HAP-1 (cell line): ENCODE results near the gene ECEL1.
"Not testable (repeated sequence)": the region's sequence is repeated elsewhere in the genome, so short reads cannot be mapped to it uniquely, and the experiment has no call there.

Experiments used
- DNase-seq, 2 experiments: peaks; one replicate each; pipeline ENCODE4 v3.0.0-alpha.2; 2016 to 2020; ENCODE audit warnings: low spot score in 2 of 2
- H3K27me3 ChIP-seq: fragments of 250-450 bp; sonication (Bioruptor Pico); 2 replicates; pipeline ENCODE4 v1.5.1; 2020; ENCODE audit warnings: low read depth, mild to moderate bottlenecking, moderate library complexity
- H3K36me3 ChIP-seq: fragments of 250-450 bp; sonication (Bioruptor Pico); replicated peaks from 2 replicates; pipeline ENCODE4 v1.5.1; 2020; ENCODE audit warnings: mild to moderate bottlenecking
- H3K4me1 ChIP-seq: fragments of 250-450 bp; sonication (Bioruptor Pico); 2 replicates; pipeline ENCODE4 v1.5.1; 2020; ENCODE audit warnings: mild to moderate bottlenecking
- H3K4me3 ChIP-seq: fragments of 250-450 bp; sonication (Bioruptor Pico); 2 replicates; pipeline ENCODE4 v1.5.1; 2020; ENCODE audit warnings: mild to moderate bottlenecking, moderate library complexity
- H3K9me3 ChIP-seq: fragments of 250-450 bp; sonication (Bioruptor Pico); 2 replicates; pipeline ENCODE4 v1.5.1; 2020; ENCODE audit warnings: mild to moderate bottlenecking, moderate library complexity
- in situ Hi-C: fragments of 300-500 bp; cut with MboI; formaldehyde crosslinking; loops from 3 replicates; pipeline ENCODE4 v1.14.3; 2020; ENCODE audit warnings: low sequenced_read_pairs, inconsistent platforms, mixed read lengths

The ECEL1 gene

GRCh38 chr2:232459419-232460035 lies 28.1 kb downstream of the ECEL1 start:
- peak in 1 of 2 experiments; percentile 6 for DNase-seq
- in situ Hi-C loops, result loop anchor here (10.0 kb wide), 1 partner anchor 55 kb away; no protein-coding TSS in a partner anchor
- no peaks in the 10 kb centered on the region for H3K4me1 ChIP-seq
- no peaks in the 10 kb centered on the region for H3K9me3 ChIP-seq
- peaks cover 11% of the 10 kb centered on the region for H3K27me3 ChIP-seq
- no peak overlapping the region for H3K4me3 ChIP-seq
- no peaks in the 10 kb centered on the region for H3K36me3 ChIP-seq

GRCh38 chr2:232458661-232459418 lies 28.8 kb downstream of the ECEL1 start:
- Histone ChIP-seq H3K36me3 (no peaks in the 10 kb centered on the region), H3K4me3 (no peak overlapping the region), H3K27me3 (peaks cover 11% of the 10 kb centered on the region), H3K9me3 (no peaks in the 10 kb centered on the region), H3K4me1 (no peaks in the 10 kb centered on the region)
- in situ Hi-C loops, result loop anchor here (10.0 kb wide), 1 partner anchor 56 kb away; no protein-coding TSS in a partner anchor
- DNase-seq, result peak in 1 of 2 experiments; percentile 3

GRCh38 chr2:232458051-232458660 lies 29.5 kb downstream of the ECEL1 start:
- Histone ChIP-seq H3K27me3 (peaks cover 8% of the 10 kb centered on the region), H3K4me3 (no peak overlapping the region), H3K4me1 (no peaks in the 10 kb centered on the region), H3K36me3 (no peaks in the 10 kb centered on the region), H3K9me3 (no peaks in the 10 kb centered on the region)
- peak in 1 of 2 experiments; percentile 3 for DNase-seq
- in situ Hi-C loops, result loop anchor here (10.0 kb wide), 1 partner anchor 57 kb away; no protein-coding TSS in a partner anchor

GRCh38 chr2:232457121-232458011 lies 30.3 kb downstream of the ECEL1 start:
- in situ Hi-C loops, result loop anchor here (10.0 kb wide), 1 partner anchor 57 kb away; no protein-coding TSS in a partner anchor
- DNase-seq, result no peak
- H3K4me3 ChIP-seq, result no peak overlapping the region
- no peaks in the 10 kb centered on the region for H3K36me3 ChIP-seq
- H3K27me3 ChIP-seq, result peaks cover 4% of the 10 kb centered on the region
- H3K9me3 ChIP-seq, result no peaks in the 10 kb centered on the region
- H3K4me1 ChIP-seq, result no peaks in the 10 kb centered on the region

GRCh38 chr2:232456296-232457120 lies 31.1 kb downstream of the ECEL1 start:
- Histone ChIP-seq H3K4me3 (no peak overlapping the region), H3K9me3 (no peaks in the 10 kb centered on the region), H3K4me1 (no peaks in the 10 kb centered on the region), H3K36me3 (no peaks in the 10 kb centered on the region), H3K27me3 (no peaks in the 10 kb centered on the region; the same call in 1 of the 2 replicates)
- DNase-seq, result no peak
- in situ Hi-C loops, result loop anchor here (10.0 kb wide), 1 partner anchor 58 kb away; no protein-coding TSS in a partner anchor

- in situ Hi-C loops, result loop anchor here (10.0 kb wide), 1 partner anchor 59 kb away; no protein-coding TSS in a partner anchor
- no peaks in the 10 kb centered on the region for H3K36me3 ChIP-seq
- no peaks in the 10 kb centered on the region; the same call in 1 of the 2 replicates for H3K27me3 ChIP-seq
- no peak within 1 kb of the TSS for H3K4me3 ChIP-seq
- DNase-seq, result no peak
- H3K9me3 ChIP-seq, result no peaks in the 10 kb centered on the region
- H3K4me1 ChIP-seq, result no peaks in the 10 kb centered on the region
Measured at GRCh38 chr2:232455426-232456255, 32.0 kb downstream of the ECEL1 start, which contains the start of gene ALPI. Gene ALPI, plus strand, starts transcription at chr2:232456153. Its CDS starts 47 bp downstream, at chr2:232456200.

GRCh38 chr2:232454630-232455029 lies 33.0 kb downstream of the ECEL1 start:
- DNase-seq, result no peak
- H3K36me3 ChIP-seq, result no peaks in the 10 kb centered on the region
- no peak overlapping the region for H3K4me3 ChIP-seq
- no peaks in the 10 kb centered on the region for H3K9me3 ChIP-seq
- in situ Hi-C loops, result loop anchor here (10.0 kb wide), 1 partner anchor 60 kb away; no protein-coding TSS in a partner anchor
- no peaks in the 10 kb centered on the region for H3K4me1 ChIP-seq
- H3K27me3 ChIP-seq, result no peaks in the 10 kb centered on the region

GRCh38 chr2:232451645-232452044 lies 36.0 kb downstream of the ECEL1 start:
- in situ Hi-C loops, result loop anchor here (10.0 kb wide), 1 partner anchor 63 kb away; no protein-coding TSS in a partner anchor
- H3K4me3 ChIP-seq, DNase-seq, H3K27me3 ChIP-seq, H3K9me3 ChIP-seq, H3K4me1 ChIP-seq, H3K36me3 ChIP-seq: not testable (repeated sequence)

- H3K4me1 ChIP-seq, result no peaks in the 10 kb centered on the region
- no peaks in the 10 kb centered on the region for H3K27me3 ChIP-seq
- no peaks in the 10 kb centered on the region for H3K36me3 ChIP-seq
- H3K4me3 ChIP-seq, result no peak overlapping the region
- DNase-seq, result no peak
- in situ Hi-C loops, result loop anchor here (10.0 kb wide), 2 partner anchors 65 to 125 kb away; no protein-coding TSS in a partner anchor
- no peaks in the 10 kb centered on the region for H3K9me3 ChIP-seq
Measured at GRCh38 chr2:232449964-232450363, 37.7 kb downstream of the ECEL1 start.

- no peak overlapping the region for H3K4me3 ChIP-seq
- in situ Hi-C loops, result loop anchor here (10.0 kb wide), 1 partner anchor 123 kb away; no protein-coding TSS in a partner anchor
- no peaks in the 10 kb centered on the region for H3K27me3 ChIP-seq
- no peaks in the 10 kb centered on the region for H3K4me1 ChIP-seq
- DNase-seq, result no peak
- H3K36me3 ChIP-seq, result no peaks in the 10 kb centered on the region
- H3K9me3 ChIP-seq, result no peaks in the 10 kb centered on the region
Measured at GRCh38 chr2:232448304-232448690, 39.3 kb downstream of the ECEL1 start.

GRCh38 chr2:232447638-232448303 lies 39.9 kb downstream of the ECEL1 start:
- in situ Hi-C loops, result loop anchor here (10.0 kb wide), 1 partner anchor 123 kb away; no protein-coding TSS in a partner anchor
- H3K4me3 ChIP-seq, result no peak overlapping the region
- H3K36me3 ChIP-seq, result no peaks in the 10 kb centered on the region
- H3K4me1 ChIP-seq, result no peaks in the 10 kb centered on the region
- no peaks in the 10 kb centered on the region for H3K9me3 ChIP-seq
- no peak for DNase-seq
- H3K27me3 ChIP-seq, result no peaks in the 10 kb centered on the region
